Epithelial cell of prostate (primary cell): Measurements from ENCODE around the gene LMTK2.
A peak's percentile ranks its signal among the peaks of the same experiment; 100 is the strongest.

Experiments
- DNase-seq: peaks from one replicate; pipeline ENCODE4 v3.0.0-alpha.2; 2011; ENCODE audit warnings: low read depth, low spot score
- H3K27ac ChIP-seq: fragments of 450-650 bp; 2 replicates; pipeline ENCODE4 v1.5.1; 2017; ENCODE audit warnings: mild to moderate bottlenecking

LMTK2 gene

GRCh38 chr7:98168904-98169621 is 62.4 kb downstream of the LMTK2 start:
- DNase-seq = no peak
- H3K27ac ChIP-seq = no peak overlapping the region

DNA sequence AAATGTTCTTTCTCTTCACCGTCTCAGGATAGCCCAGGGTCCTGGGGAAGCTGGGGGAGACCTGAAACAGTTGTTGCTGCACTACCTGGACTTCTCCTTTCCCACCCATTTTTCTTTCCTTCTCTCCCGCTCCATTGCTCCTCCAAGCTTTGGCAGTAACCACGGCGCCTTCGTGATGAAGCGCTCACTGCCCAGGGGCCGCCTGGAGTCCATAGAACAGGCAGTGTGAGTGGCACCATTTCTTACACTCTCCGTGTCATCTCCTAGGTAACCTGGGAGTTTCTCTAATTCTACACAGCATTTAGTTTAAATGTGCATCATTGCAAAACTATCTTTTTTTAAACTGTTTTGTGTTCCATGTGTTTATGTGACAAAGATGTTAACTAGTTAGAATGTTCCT is 64.3 kb downstream of the LMTK2 start:
- DNase-seq = no peak
- no peak overlapping the region for H3K27ac ChIP-seq

DNA sequence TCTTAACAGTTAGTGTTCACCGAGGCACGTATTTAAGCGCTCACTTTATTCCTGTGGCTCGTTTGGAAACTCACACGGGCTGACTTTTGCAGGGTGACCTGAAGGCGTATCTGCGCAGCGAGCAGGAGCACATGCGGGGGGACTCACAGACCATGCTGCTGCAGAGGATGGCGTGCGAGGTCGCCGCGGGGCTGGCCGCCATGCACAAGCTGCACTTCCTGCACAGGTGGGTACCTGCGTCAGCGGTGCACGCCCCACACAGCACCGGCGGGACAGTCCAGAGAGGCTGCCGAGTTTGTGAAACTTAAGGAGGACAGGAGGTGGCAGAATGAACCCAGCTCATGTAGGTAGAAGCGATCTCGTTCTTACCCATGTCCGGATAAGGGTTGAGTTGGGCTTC is 64.8 kb downstream of the LMTK2 start:
- H3K27ac ChIP-seq = no peak overlapping the region
- no peak for DNase-seq

DNA sequence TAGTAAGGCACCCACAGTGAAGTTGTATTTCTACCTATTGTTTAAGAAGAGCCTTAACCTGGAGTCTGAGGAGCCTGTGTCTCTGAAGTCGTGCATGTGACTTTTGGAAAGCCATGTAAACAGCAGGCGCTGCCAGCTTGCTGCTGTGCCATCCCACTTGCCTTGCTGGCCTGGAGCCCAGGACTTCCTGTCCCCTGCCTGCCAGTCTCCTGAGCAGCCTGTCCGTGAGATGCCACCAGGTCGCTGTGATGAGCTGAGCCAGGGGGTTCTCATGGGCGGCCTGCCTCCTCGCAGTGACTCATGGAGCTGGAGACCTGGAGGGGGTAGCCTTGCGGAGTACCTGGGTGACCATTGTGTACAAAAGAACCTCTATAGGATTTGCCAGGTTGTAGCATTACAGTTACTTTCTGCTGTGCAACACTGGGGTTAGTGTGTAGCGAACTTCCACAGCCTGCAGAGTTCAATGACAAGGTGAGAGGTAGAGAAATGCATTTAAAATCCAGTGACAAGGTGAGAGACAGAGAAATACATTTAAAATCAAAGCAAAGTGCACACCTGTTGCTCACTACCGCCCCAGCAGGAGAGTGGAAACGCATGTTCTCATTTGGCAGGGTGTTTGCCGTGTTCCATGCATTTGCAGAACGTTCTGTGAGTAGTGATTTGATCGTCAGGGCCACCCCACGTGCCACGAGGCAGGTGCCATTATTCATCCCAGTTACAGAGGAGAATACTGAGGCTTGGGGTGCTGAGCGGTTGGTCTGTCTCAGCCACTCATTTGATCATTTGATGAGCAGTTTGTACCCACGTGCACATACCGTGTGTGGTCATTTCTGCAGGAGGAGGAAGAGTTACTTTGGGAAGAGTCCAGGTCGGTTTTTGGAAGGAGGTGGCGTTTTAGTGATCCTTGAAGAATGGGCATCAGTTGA is 67.9 kb downstream of the LMTK2 start:
- DNase-seq = no peak
- H3K27ac ChIP-seq = no peak overlapping the region

DNA sequence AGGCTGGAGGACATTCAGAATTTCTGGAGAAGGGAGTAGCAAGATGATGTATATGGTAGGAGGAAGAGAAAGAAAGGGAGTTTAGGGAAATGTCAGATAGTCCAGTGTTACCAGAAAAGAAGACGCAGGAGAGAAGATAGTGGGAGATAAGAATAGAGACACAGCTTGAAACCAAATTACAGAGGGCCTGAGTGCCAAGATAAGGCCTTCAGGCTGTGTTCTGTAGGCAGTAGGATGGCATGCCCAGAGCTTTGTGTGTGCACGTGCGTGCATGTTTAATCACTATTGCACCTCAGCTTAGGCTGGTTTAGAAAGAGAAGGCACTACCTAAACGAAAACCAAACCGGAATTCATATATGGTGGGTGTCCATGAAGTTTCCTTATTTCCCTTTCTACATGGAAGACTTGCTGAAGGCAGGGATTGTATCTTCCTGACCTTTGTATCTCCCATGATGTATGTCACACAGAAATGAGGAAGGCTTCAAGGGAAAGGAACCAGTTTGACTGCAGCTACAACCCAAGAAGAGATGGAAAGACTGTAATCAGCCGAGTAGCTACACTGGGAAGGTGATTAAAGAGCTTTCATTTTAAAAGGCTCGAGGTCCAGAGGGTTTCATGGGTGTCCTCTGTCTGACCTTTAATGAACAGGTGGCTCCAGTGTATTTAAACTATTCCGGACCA is 68.7 kb downstream of the LMTK2 start:
- no peak overlapping the region for H3K27ac ChIP-seq
- no peak for DNase-seq

- peak overlapping the region; percentile 52 for H3K27ac ChIP-seq
- DNase-seq = no peak
Measured at GRCh38 chr7:98177553-98177952, 70.9 kb downstream of the LMTK2 start.

DNA sequence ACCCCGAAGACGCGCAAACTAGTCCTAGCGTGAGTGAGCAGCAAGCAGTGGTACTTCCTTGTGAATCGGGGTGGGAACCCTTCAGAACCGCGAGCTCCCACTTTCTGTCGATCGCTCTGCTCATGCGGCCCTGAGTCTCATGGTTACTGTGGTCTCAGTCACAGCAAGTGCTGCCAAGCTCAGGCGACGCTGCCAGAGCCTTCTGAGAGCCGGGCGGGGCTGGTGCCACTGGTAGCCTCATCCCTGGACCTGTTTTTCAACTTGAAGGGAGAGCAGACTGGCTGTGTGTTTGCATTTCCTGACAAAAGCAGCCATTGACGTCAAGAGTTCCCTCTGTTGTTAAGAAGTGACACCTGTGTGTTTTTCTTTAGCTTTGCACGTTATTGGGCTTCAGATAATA is 71.7 kb downstream of the LMTK2 start:
- H3K27ac ChIP-seq = peak overlapping the region; percentile 52
- no peak for DNase-seq

- DNase-seq = no peak
- peak overlapping the region; percentile 52 for H3K27ac ChIP-seq
Measured at GRCh38 chr7:98178762-98179490, 72.3 kb downstream of the LMTK2 start.

GRCh38 chr7:98180751-98181150 is 74.1 kb downstream of the LMTK2 start:
- no peak overlapping the region for H3K27ac ChIP-seq

DNA sequence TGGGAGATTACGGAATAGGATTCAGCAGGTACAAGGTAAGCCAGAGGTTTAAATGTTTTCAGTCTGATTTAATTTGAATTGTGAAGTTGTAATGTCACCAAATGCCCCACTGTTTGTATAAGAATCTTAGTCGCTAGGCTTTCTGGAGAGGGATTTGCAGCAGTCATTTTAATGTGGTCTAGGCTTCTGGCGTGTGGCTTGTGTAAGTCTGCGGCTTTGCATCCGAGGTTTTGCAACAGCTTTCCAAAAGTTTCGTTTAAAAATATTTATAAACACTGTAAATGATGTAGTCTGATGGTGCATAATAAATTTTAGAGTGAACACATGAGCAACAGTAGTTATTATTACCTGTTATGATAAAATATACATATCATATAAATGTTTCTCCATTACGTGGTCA is 78.4 kb downstream of the LMTK2 start:
- no peak for DNase-seq
- no peak overlapping the region for H3K27ac ChIP-seq

More at GRCh38 chr7:98180751-98181150, 74.1 kb downstream of the LMTK2 start:
- no peak for DNase-seq

DNA sequence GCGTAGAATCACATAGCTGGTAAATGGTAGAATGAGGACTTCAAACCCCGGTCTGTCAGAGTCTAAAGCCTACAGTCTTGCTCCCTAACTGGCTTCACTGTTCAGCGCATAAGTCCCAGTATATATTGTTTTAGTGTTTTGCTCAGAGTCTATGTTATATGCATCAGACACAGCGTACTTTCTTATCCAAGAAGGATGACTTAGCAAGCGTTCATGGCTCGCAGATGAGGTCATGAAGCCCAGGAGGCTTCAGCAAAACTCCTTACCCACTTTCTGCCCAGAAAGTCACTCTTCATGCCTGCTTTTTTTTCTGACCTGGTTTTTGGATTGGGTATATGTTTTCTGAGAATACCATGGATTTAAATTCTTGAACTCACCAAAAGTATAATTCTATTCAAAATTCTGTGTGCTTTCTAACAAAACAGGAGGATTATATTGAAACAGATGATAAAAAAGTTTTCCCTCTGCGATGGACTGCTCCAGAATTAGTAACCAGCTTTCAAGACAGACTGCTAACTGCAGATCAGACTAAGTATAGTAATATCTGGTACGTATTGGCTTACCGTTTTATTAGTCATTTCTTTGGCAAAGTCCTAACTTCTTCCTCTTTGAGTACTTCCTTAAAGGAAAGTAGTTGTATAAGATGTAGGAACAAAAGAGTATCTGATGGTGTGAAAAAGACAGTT is 79.9 kb downstream of the LMTK2 start:
- peak overlapping the region; percentile 49 for H3K27ac ChIP-seq
- DNase-seq = peak; percentile 18

- DNase-seq = no peak
- H3K27ac ChIP-seq = peak overlapping the region; percentile 49
Measured at GRCh38 chr7:98187138-98187502, 80.5 kb downstream of the LMTK2 start.

- DNase-seq = no peak
- H3K27ac ChIP-seq = no peak overlapping the region
Measured at GRCh38 chr7:98189559-98189958, 82.9 kb downstream of the LMTK2 start.

- no peak overlapping the region for H3K27ac ChIP-seq
- DNase-seq = no peak
Measured at GRCh38 chr7:98191668-98192431, 85.2 kb downstream of the LMTK2 start.

DNA sequence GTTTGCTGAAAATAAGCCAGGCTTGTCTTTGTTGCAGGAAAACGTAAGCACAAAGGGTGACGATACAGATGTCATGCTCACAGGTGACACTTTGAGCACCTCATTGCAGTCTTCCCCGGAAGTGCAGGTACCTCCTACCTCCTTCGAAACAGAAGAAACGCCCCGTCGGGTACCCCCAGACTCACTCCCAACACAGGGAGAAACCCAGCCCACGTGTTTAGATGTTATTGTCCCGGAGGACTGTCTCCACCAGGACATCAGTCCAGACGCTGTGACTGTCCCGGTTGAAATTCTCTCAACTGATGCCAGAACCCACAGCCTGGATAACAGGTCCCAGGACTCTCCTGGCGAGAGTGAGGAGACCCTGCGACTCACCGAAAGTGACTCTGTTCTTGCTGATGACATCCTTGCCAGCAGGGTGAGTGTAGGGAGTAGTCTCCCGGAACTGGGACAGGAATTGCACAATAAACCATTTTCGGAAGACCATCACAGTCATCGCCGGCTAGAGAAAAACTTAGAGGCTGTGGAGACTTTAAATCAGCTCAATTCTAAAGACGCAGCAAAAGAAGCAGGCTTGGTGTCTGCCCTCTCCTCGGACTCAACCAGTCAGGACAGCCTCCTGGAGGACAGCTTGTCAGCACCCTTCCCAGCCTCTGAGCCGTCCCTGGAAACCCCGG is 86.3 kb downstream of the LMTK2 start:
- DNase-seq = no peak
- no peak overlapping the region for H3K27ac ChIP-seq

DNA sequence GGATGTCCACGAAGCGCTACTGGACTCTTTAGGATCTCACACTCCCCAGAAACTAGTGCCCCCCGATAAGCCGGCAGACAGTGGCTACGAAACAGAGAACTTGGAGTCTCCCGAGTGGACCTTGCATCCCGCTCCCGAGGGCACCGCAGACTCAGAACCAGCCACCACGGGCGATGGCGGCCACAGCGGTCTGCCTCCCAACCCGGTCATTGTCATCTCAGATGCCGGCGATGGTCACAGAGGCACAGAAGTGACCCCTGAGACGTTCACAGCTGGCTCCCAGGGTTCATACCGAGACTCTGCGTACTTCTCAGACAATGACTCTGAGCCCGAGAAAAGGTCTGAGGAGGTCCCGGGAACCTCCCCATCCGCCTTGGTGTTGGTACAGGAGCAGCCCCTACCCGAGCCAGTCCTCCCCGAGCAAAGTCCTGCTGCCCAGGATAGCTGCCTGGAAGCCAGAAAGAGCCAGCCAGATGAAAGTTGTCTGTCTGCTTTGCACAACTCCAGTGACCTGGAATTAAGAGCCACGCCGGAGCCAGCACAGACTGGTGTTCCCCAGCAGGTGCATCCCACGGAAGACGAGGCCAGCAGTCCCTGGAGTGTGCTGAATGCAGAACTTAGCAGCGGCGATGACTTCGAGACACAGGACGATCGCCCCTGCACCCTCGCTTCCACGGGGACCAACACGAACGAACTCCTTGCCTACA is 87.0 kb downstream of the LMTK2 start:
- no peak for DNase-seq
- no peak overlapping the region for H3K27ac ChIP-seq

DNA sequence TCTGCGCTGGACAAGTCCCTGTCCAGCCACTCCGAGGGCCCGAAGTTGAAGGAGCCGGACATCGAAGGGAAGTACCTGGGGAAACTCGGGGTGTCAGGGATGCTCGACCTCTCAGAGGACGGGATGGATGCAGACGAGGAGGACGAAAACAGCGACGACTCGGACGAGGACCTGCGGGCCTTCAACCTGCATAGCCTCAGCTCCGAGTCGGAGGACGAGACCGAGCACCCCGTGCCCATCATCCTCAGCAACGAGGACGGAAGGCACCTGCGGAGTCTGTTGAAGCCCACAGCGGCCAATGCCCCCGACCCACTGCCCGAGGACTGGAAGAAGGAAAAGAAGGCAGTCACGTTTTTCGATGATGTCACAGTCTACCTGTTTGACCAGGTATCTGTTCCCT is 87.5 kb downstream of the LMTK2 start:
- no peak for DNase-seq
- no peak overlapping the region for H3K27ac ChIP-seq
